Neural cell (in vitro differentiated cells): Measurements from ENCODE around the gene CHP2. TPM values are rescaled to one million over a fixed set of nuclear protein-coding genes. Genes with fewer than 3 reads are reported as not detected.

Experiments used
- H2AFZ ChIP-seq: fragments of 200-600, 300-800 bp; sonication (generic), shearing (Covaris generic); 2 replicates; pipeline ENCODE4 v1.6.0; 2014; ENCODE audit warnings: low read depth, mild to moderate bottlenecking, antibody characterized with exemption, low read length, moderate library complexity
- H3F3A ChIP-seq: fragments of 200-600 bp; shearing (Covaris generic); 2 replicates; pipeline ENCODE4 v1.6.1; 2016; ENCODE audit warnings: mild to moderate bottlenecking, moderate library complexity, mixed read lengths, antibody characterized with exemption, low read length; ENCODE audit not compliant: insufficient read depth, poor library complexity, severe bottlenecking
- H3K27ac ChIP-seq: fragments of 200-600, 300-800 bp; sonication (generic), shearing (Covaris generic); 2 replicates; pipeline ENCODE4 v1.5.1; 2014; ENCODE audit warnings: mild to moderate bottlenecking, low read length, moderate library complexity
- H3K27me3 ChIP-seq: fragments of 300-800, 200-600 bp; sonication (generic), shearing (Covaris generic); 2 replicates; pipeline ENCODE4 v1.6.0; 2014; ENCODE audit warnings: mild to moderate bottlenecking, low read depth, low read length, moderate library complexity; ENCODE audit not compliant: insufficient read depth
- H3K36me3 ChIP-seq: fragments of 300-800, 200-600 bp; sonication (generic), shearing (Covaris generic); 2 replicates; pipeline ENCODE4 v1.5.1; 2014; ENCODE audit warnings: mild to moderate bottlenecking, antibody characterized with exemption, low read length, moderate library complexity; ENCODE audit not compliant: insufficient read depth
- H3K4me2 ChIP-seq: fragments of 300-800, 200-600 bp; sonication (generic), shearing (Covaris generic); 2 replicates; pipeline ENCODE4 v1.6.0; 2014; ENCODE audit warnings: mild to moderate bottlenecking, low read length
- H3K4me3 ChIP-seq: fragments of 300-800, 200-600 bp; sonication (generic), shearing (Covaris generic); 2 replicates; pipeline ENCODE4 v1.5.1; 2014; ENCODE audit warnings: mild to moderate bottlenecking, low read length, moderate library complexity
- H3K79me2 ChIP-seq: fragments of 200-600 bp; shearing (Covaris generic); replicated peaks from 2 replicates; pipeline ENCODE4 v1.6.0; 2014; ENCODE audit warnings: mild to moderate bottlenecking, low read length, moderate library complexity; ENCODE audit not compliant: insufficient read depth
- H3K9ac ChIP-seq: fragments of 300-800, 200-600 bp; sonication (generic), shearing (Covaris generic); 2 replicates; pipeline ENCODE4 v1.6.1; 2016; ENCODE audit warnings: mild to moderate bottlenecking, low read length, mixed read lengths
- H3K9me2 ChIP-seq: fragments of 200-600 bp; shearing (Covaris generic); 2 replicates; pipeline ENCODE4 v1.6.1; 2016; ENCODE audit warnings: mild to moderate bottlenecking, low read length, mixed read lengths; ENCODE audit not compliant: insufficient read depth
- H3K9me3 ChIP-seq: fragments of 200-600, 300-800 bp; sonication (generic), shearing (Covaris generic); 2 replicates; pipeline ENCODE4 v1.6.1; 2016; ENCODE audit warnings: mild to moderate bottlenecking, mixed run types, low read length, moderate library complexity, mixed read lengths
- H4K20me1 ChIP-seq: fragments of 200-600 bp; shearing (Covaris generic); 2 replicates; pipeline ENCODE4 v1.6.1; 2016; ENCODE audit warnings: mild to moderate bottlenecking, mixed run types; ENCODE audit not compliant: insufficient read depth
- EP300 ChIP-seq: fragments of 450-650 bp; conservative IDR thresholded peaks from 2 replicates; pipeline ENCODE4 v1.6.1; 2014; ENCODE audit warnings: antibody characterized with exemption, mild to moderate bottlenecking, moderate library complexity; ENCODE audit not compliant: poor library complexity, severe bottlenecking
- EZH2 ChIP-seq: fragments of 200-600, 300-800 bp; shearing (Covaris generic), sonication (generic); IDR thresholded peaks from 2 replicates; pipeline ENCODE4 v1.6.1; 2014; ENCODE audit warnings: antibody characterized with exemption, low read length, borderline replicate concordance, mild to moderate bottlenecking; ENCODE audit not compliant: insufficient read depth, poor library complexity, severe bottlenecking
- MXI1 ChIP-seq: fragments of 450-650 bp; conservative IDR thresholded peaks from 2 replicates; pipeline ENCODE4 v1.6.1; 2014; ENCODE audit warnings: antibody characterized with exemption, mild to moderate bottlenecking; ENCODE audit not compliant: poor library complexity, severe bottlenecking
- POLR2AphosphoS5 ChIP-seq: IDR thresholded peaks from 2 replicates; pipeline ENCODE4 v1.6.1; 2012
- RAD21 ChIP-seq: fragments of 450-650 bp; conservative IDR thresholded peaks from 2 replicates; pipeline ENCODE4 v1.6.1; 2014; ENCODE audit warnings: antibody characterized with exemption, mild to moderate bottlenecking, moderate library complexity
- REST ChIP-seq: IDR thresholded peaks from 2 replicates; pipeline ENCODE4 v1.6.1; 2012; ENCODE audit warnings: borderline replicate concordance
- SMC3 ChIP-seq: fragments of 450-650 bp; conservative IDR thresholded peaks from 2 replicates; pipeline ENCODE4 v1.6.1; 2014; ENCODE audit warnings: antibody characterized with exemption, mild to moderate bottlenecking, moderate library complexity; ENCODE audit not compliant: poor library complexity
- TAF1 ChIP-seq: IDR thresholded peaks from 2 replicates; pipeline ENCODE4 v1.6.1; 2012; ENCODE audit warnings: low read depth
- polyA plus RNA-seq: library from polyadenylated mRNA; depleted of rRNA; stranded (reverse); fragments of >200 nt; gene quantifications from 2 replicates; pipeline ENCODE4 v1.2.3, GENCODE V29; 2014
- TF ChIP-seq, protein P1 (sequence below): fragments of 450-650 bp; IDR thresholded peaks from 2 replicates; pipeline ENCODE4 v1.5.1; 2014; ENCODE audit warnings: antibody characterized with exemption, mild to moderate bottlenecking, moderate library complexity; ENCODE audit not compliant: poor library complexity, severe bottlenecking

Gene CHP2
- polyA plus RNA-seq, 1 donor from 2014 or later, result not detected

DNA sequence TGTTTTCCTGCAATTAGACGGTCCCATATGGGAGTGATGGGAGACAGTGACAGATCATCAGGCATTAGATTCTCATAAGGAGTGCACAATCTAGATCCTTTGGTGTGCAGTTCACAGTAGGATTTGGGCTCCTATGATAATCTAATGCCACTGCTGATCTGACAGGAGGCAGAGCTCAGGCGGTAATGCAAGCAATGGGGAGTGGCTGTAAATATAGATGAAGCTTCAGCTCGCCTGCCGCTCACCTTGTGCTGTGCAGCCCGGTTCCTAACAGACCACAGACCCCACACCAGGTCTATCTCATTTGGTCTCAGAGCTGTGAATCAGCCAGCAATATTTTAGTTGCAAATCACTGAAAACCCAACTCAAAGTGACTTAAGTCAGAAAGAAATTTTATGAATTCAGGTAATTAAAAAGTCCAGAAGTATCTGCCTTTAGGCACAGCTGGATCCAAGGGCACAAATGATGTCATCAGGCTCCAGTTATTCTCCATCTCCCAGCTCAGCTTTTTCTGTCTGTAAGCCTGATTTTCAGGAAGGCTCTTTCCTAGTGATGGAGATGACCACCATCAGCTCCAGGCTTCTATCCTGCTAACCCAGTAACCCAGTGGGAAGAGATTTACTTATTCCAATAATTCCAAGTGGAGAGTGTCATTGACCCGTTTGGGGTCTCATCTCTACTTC, 3.3 kb downstream of the CHP2 start:
- H3K4me3 ChIP-seq, result no peak overlapping the region
- no peak overlapping the region for H3K27ac ChIP-seq
- H3K36me3 ChIP-seq, result no peaks in the 10 kb centered on the region
- peaks cover 24% of the 10 kb centered on the region for H3K27me3 ChIP-seq
- H3K9me2 ChIP-seq, result no peaks in the 10 kb centered on the region
- H2AFZ ChIP-seq, result no peak overlapping the region
- TF ChIP-seq, protein P1, sequence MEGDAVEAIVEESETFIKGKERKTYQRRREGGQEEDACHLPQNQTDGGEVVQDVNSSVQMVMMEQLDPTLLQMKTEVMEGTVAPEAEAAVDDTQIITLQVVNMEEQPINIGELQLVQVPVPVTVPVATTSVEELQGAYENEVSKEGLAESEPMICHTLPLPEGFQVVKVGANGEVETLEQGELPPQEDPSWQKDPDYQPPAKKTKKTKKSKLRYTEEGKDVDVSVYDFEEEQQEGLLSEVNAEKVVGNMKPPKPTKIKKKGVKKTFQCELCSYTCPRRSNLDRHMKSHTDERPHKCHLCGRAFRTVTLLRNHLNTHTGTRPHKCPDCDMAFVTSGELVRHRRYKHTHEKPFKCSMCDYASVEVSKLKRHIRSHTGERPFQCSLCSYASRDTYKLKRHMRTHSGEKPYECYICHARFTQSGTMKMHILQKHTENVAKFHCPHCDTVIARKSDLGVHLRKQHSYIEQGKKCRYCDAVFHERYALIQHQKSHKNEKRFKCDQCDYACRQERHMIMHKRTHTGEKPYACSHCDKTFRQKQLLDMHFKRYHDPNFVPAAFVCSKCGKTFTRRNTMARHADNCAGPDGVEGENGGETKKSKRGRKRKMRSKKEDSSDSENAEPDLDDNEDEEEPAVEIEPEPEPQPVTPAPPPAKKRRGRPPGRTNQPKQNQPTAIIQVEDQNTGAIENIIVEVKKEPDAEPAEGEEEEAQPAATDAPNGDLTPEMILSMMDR, result no peak
- TF ChIP-seq SMC3, result no peak
- no peak for TF ChIP-seq REST
- TF ChIP-seq TAF1, result no peak
- TF ChIP-seq POLR2AphosphoS5, result no peak
- no peak for TF ChIP-seq EZH2
- no peak for TF ChIP-seq RAD21
- no peak for TF ChIP-seq MXI1
- no peak for TF ChIP-seq EP300
- no peaks in the 10 kb centered on the region for H4K20me1 ChIP-seq
- no peaks in the 10 kb centered on the region for H3F3A ChIP-seq
- no peak overlapping the region for H3K9ac ChIP-seq
- H3K9me3 ChIP-seq, result no peaks in the 10 kb centered on the region
- no peak overlapping the region for H3K4me2 ChIP-seq
- H3K79me2 ChIP-seq, result no peaks in the 10 kb centered on the region

DNA sequence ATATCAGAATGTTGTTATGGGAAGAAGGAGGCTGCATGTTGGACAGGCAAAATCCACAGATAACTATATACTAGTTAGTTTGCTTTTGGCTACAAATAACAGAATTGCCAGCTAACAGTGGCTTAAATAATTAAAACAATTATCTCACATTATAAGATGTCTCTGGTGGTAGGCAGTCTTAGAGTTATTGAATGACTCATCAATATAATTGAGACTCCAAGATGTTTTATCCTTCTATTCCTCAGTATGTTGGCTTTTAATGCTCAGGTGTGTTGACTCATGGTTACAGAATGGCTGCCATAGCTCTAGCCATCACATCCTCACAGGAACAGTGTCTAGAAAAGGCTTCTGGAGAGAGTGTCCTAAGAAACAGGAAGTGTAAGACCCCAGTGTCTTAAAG, 11.1 kb downstream of the CHP2 start:
- H3F3A ChIP-seq, result no peaks in the 10 kb centered on the region
- H3K9me2 ChIP-seq, result no peaks in the 10 kb centered on the region
- no peak overlapping the region for H3K27ac ChIP-seq
- H2AFZ ChIP-seq, result no peak overlapping the region
- TF ChIP-seq REST (no peak), EZH2 (no peak), EP300 (no peak), TAF1 (no peak), POLR2AphosphoS5 (no peak), MXI1 (no peak), RAD21 (no peak), SMC3 (no peak)
- TF ChIP-seq, protein P1, result no peak
- H3K9ac ChIP-seq, result no peak overlapping the region
- no peaks in the 10 kb centered on the region for H4K20me1 ChIP-seq
- H3K9me3 ChIP-seq, result no peaks in the 10 kb centered on the region
- no peaks in the 10 kb centered on the region for H3K79me2 ChIP-seq
- no peaks in the 10 kb centered on the region for H3K36me3 ChIP-seq
- H3K4me3 ChIP-seq, result no peak overlapping the region
- H3K27me3 ChIP-seq, result no peaks in the 10 kb centered on the region
- H3K4me2 ChIP-seq, result no peak overlapping the region
